Peyer's patch (tissue), 4 donors: ENCODE results near the gene SCARB2. TPM values are rescaled to one million over a fixed set of nuclear protein-coding genes. Genes with fewer than 3 reads are reported as not detected.

Experiments
- DNase-seq, 3 donors: peaks; one replicate each; pipeline ENCODE4 v3.0.0-alpha.2; 2017 to 2019
- H3K27ac ChIP-seq, 4 donors: fragments of 200-600 bp; sonication (generic); one replicate each; pipeline ENCODE4 v1.5.1; 2016 to 2019
- H3K27me3 ChIP-seq, 2 donors: fragments of 200-600 bp; sonication (generic); one replicate each; pipeline ENCODE4 v1.5.1; 2019
- H3K36me3 ChIP-seq, 3 donors: fragments of 200-600 bp; sonication (generic); one replicate each; pipeline ENCODE4 v1.5.1; 2016 to 2019
- H3K4me1 ChIP-seq, 4 donors: fragments of 200-600 bp; sonication (generic); one replicate each; pipeline ENCODE4 v1.5.1; 2016 to 2019
- H3K4me3 ChIP-seq, 4 donors: fragments of 200-600 bp; sonication (generic); 1 replicate in 3 of 4; 2 replicates in 1 of 4; pipeline ENCODE4 v1.5.1; 2016 to 2019; ENCODE audit warnings: mild to moderate bottlenecking in 1 of 4
- H3K9me3 ChIP-seq, 4 donors: fragments of 200-600 bp; sonication (generic); one replicate each; pipeline ENCODE4 v1.5.1; 2016 to 2019; ENCODE audit warnings: mild to moderate bottlenecking in 1 of 4
- CTCF ChIP-seq, 6 experiments: fragments of 450-650 bp in 4 of 6; fragments of 200-600 bp in 2 of 6; sonication (generic) in 1 of 6; IDR thresholded peaks; one replicate each; pipeline ENCODE4 v1.5.1; 2017 to 2019; ENCODE audit warnings: antibody characterized with exemption in 6 of 6, mild to moderate bottlenecking in 3 of 6, moderate library complexity in 1 of 6
- POLR2A ChIP-seq, 2 donors: fragments of 450-650 bp; IDR thresholded peaks; one replicate each; pipeline ENCODE4 v1.5.1; 2017; ENCODE audit warnings: antibody characterized with exemption in 2 of 2, mild to moderate bottlenecking in 2 of 2, moderate library complexity in 2 of 2
- total RNA-seq, 4 donors: library from RNA; depleted of rRNA; stranded (reverse); fragments of >200 nt; gene quantifications; one replicate each; pipeline ENCODE4 v1.1.0, GENCODE V29; 2016

SCARB2 gene
- total RNA-seq, 4 donors from 2014 or later = 40.4 to 225 (median 170) TPM

GRCh38 chr4:76174216-76174615 is 39.4 kb downstream of the SCARB2 start:
- H3K4me3 ChIP-seq = no peak overlapping the region
- DNase-seq = no peak
- H3K4me1 ChIP-seq = no peaks in the 10 kb centered on the region
- H3K36me3 ChIP-seq = peaks cover 0 to 88% (median 0%) of the 10 kb centered on the region in 3 donors
- H3K27me3 ChIP-seq = no peaks in the 10 kb centered on the region
- H3K9me3 ChIP-seq = no peaks in the 10 kb centered on the region
- no peak overlapping the region for H3K27ac ChIP-seq
- TF ChIP-seq CTCF (IDR thresholded peaks at IDR 0.05) (no peak), POLR2A (IDR thresholded peaks at IDR 0.05) (no peak)

- no peak overlapping the region for H3K4me3 ChIP-seq
- peaks cover 0 to 93% (median 0%) of the 10 kb centered on the region in 3 donors for H3K36me3 ChIP-seq
- H3K27ac ChIP-seq = no peak overlapping the region
- no peak for DNase-seq
- no peak for TF ChIP-seq POLR2A (IDR thresholded peaks at IDR 0.05)
- TF ChIP-seq CTCF (IDR thresholded peaks at IDR 0.05) = no peak
- H3K4me1 ChIP-seq = no peaks in the 10 kb centered on the region
- H3K27me3 ChIP-seq = no peaks in the 10 kb centered on the region
- no peaks in the 10 kb centered on the region for H3K9me3 ChIP-seq
Observed at GRCh38 chr4:76168688-76169087, 44.9 kb downstream of the SCARB2 start.

- H3K27me3 ChIP-seq = no peaks in the 10 kb centered on the region
- no peaks in the 10 kb centered on the region for H3K4me1 ChIP-seq
- no peak for DNase-seq
- TF ChIP-seq POLR2A (IDR thresholded peaks at IDR 0.05) = no peak
- H3K4me3 ChIP-seq = no peak overlapping the region
- peaks cover 0 to 96% (median 0%) of the 10 kb centered on the region in 3 donors for H3K36me3 ChIP-seq
- H3K27ac ChIP-seq = no peak overlapping the region
- no peaks in the 10 kb centered on the region for H3K9me3 ChIP-seq
Observed at GRCh38 chr4:76166480-76166879, 47.1 kb downstream of the SCARB2 start.

GRCh38 chr4:76160355-76160754 is 53.3 kb downstream of the SCARB2 start:
- Histone ChIP-seq H3K36me3 (peaks cover 0 to 74% (median 0%) of the 10 kb centered on the region in 3 donors), H3K4me3 (no peak overlapping the region), H3K27ac (no peak overlapping the region), H3K4me1 (no peaks in the 10 kb centered on the region), H3K9me3 (no peaks in the 10 kb centered on the region), H3K27me3 (no peaks in the 10 kb centered on the region)
- no peak for DNase-seq
- TF ChIP-seq POLR2A (IDR thresholded peaks at IDR 0.05) (no peak), CTCF (IDR thresholded peaks at IDR 0.05) (no peak)

GRCh38 chr4:76156635-76157034 is 57.0 kb downstream of the SCARB2 start:
- H3K4me1 ChIP-seq = no peaks in the 10 kb centered on the region
- H3K27me3 ChIP-seq = no peaks in the 10 kb centered on the region
- H3K9me3 ChIP-seq = no peaks in the 10 kb centered on the region
- DNase-seq = no peak
- H3K4me3 ChIP-seq = no peak overlapping the region
- peaks cover 0 to 38% (median 0%) of the 10 kb centered on the region in 3 donors for H3K36me3 ChIP-seq
- no peak for TF ChIP-seq POLR2A (IDR thresholded peaks at IDR 0.05)
- TF ChIP-seq CTCF (IDR thresholded peaks at IDR 0.05) = no peak
- H3K27ac ChIP-seq = no peak overlapping the region

GRCh38 chr4:76155979-76156378 is 57.6 kb downstream of the SCARB2 start:
- no peak for DNase-seq
- Histone ChIP-seq H3K27me3 (no peaks in the 10 kb centered on the region), H3K27ac (no peak overlapping the region), H3K9me3 (no peaks in the 10 kb centered on the region), H3K36me3 (peaks cover 0 to 31% (median 0%) of the 10 kb centered on the region in 3 donors), H3K4me1 (no peaks in the 10 kb centered on the region), H3K4me3 (no peak overlapping the region)
- TF ChIP-seq POLR2A (IDR thresholded peaks at IDR 0.05) = no peak
- TF ChIP-seq CTCF (IDR thresholded peaks at IDR 0.05) = no peak
